ENCODE results near the gene MRPL41.
A peak's percentile ranks its signal among the peaks of the same experiment; 100 is the strongest.
"Not testable (repeated sequence)": the region's sequence is repeated elsewhere in the genome, so short reads cannot be mapped to it uniquely, and the experiment has no call there.

Gene MRPL41

GRCh38 chr9:137522746-137523455 lies 28.8 kb upstream of the MRPL41 start:
- DNase-seq, result no peak

- no peak for DNase-seq
These were observed 27.3 kb upstream of the MRPL41 start for GRCh38 chr9:137524161-137524980.

GRCh38 chr9:137524981-137525317 lies 26.7 kb upstream of the MRPL41 start:
- no peak for DNase-seq

DNA sequence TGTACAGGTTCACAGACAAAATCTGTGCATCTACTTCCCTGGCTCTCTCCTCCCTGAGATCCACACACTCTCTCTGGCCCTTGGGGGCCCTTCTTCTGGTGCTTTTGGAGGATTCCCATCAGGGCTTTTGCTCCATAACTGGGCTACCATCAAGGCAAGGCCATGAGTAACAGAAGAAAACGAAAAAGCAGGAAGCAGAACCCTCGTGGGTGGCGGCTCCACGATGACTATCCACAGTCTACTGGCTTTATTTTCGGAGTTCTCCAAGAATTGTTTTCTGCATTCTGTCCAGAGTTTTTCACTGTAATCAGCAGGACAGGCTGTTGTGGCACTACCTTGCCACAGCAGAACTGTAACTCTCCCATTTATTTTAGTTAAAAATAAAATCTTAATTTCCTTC lies 21.3 kb upstream of the MRPL41 start:
- no peak for DNase-seq

- DNase-seq, result no peak
These were observed 20.4 kb upstream of the MRPL41 start for GRCh38 chr9:137531099-137531765.

GRCh38 chr9:137532891-137533468 lies 18.7 kb upstream of the MRPL41 start:
- DNase-seq, result not testable (repeated sequence)

- peak; percentile 64 for DNase-seq
These were observed 17.2 kb upstream of the MRPL41 start for GRCh38 chr9:137534256-137535119.

DNA sequence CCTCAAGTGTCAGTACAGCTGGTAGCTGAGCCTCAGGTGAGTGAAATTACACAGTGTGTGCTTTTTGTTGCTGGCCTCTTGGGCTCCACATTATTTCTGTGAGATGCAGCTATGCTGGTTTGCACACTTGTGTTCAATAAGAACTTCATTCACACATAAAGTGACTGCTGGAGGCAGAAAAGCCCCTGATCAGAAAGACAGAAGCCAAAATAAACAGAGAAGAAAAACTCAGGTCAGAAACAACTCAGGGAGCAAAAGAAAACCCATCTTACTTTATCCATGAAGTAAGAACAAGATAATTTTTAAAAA lies 16.6 kb upstream of the MRPL41 start:
- DNase-seq, result no peak

GRCh38 chr9:137536594-137537131 lies 15.0 kb upstream of the MRPL41 start:
- DNase-seq, result not testable (repeated sequence)

- DNase-seq, result no peak
These were observed 13.6 kb upstream of the MRPL41 start for GRCh38 chr9:137538058-137538457.

GRCh38 chr9:137540536-137540935 lies 11.1 kb upstream of the MRPL41 start:
- DNase-seq, result no peak

- DNase-seq, result no peak
These were observed 9.2 kb upstream of the MRPL41 start for GRCh38 chr9:137542486-137542885.

- DNase-seq, result no peak
These were observed 8.3 kb upstream of the MRPL41 start for GRCh38 chr9:137543237-137543963.

- DNase-seq, result no peak
These were observed 7.4 kb upstream of the MRPL41 start for GRCh38 chr9:137544176-137544760.

DNA sequence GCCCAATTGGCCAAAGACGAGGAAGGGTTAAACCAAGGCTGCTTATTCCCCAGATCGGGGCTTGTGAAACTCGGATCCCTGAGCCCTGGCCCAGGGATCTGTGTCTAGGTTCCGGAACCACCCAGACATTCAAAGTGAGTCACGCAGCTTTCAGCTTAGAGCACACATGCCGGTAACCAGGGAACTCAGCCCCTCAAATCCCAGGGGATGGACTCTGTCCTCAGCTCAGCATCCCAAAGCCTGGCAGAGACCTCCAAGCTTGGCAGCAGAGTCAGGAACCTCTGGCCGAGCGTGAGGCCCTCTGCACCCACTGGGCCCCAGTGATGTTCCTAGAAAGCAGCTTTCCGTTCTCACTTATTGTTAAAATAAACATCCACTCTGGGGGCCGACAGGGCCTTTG lies 6.6 kb upstream of the MRPL41 start:
- no peak for DNase-seq

- no peak for DNase-seq
These were observed 3.8 kb upstream of the MRPL41 start for GRCh38 chr9:137547687-137548543.

DNA sequence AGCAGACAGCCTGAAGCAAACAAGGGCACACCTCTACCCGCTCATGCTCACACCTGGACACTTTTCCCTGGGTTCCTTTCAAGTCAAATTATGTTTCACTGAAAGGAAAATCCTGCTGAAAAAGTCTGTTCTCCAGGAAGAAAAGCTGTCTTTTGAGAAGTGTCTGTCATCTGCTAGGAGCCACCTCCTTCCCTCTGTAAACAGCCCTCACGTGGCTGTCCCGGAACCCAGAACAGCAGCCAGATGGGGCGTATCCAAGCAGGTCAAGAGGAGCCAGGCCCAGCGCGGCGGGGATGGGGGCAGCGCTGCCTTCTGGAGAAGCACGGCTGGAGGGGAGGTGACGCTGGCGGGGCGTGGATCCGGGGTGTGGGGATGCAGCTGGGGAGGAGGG lies 1.5 kb upstream of the MRPL41 start, which contains the start of gene PNPLA7:
Gene PNPLA7 (minus strand): TSS at position 172 of the 391 bp plus-strand sequence. CDS start 205 bp downstream, outside the sequence.
- peak; percentile 82 for DNase-seq

- not testable (repeated sequence) for DNase-seq
These were observed 768 bp upstream of the MRPL41 start for GRCh38 chr9:137550958-137551263.

GRCh38 chr9:137552022-137552768 lies 516 bp downstream of the MRPL41 start:
- no peak for DNase-seq

- DNase-seq, result not testable (repeated sequence)
These were observed 2.0 kb downstream of the MRPL41 start for GRCh38 chr9:137553654-137554053.
